Activated CD4-positive, alpha-beta memory T cell treated with anti-CD3 and anti-CD28 coated beads for 36 hours (primary cell): ENCODE results near the gene PKD2. TPM values are rescaled to one million over a fixed set of nuclear protein-coding genes. Genes with fewer than 3 reads are reported as not detected.

Source experiments
- CTCF ChIA-PET: fragments of 350-600 bp; sonication (Branson Sonifier 250); formaldehyde crosslinking; loops from one replicate; lab custom pipeline; 2021; ENCODE audit warnings: antibody characterized with exemption, inconsistent platforms; lab: Charles Lee
- POLR2A ChIA-PET: fragments of 350-600 bp; sonication (Branson Sonifier 250); formaldehyde crosslinking; loops from one replicate; lab custom pipeline; 2021; ENCODE audit warnings: antibody characterized with exemption; lab: Charles Lee
- DNase-seq: peaks from one replicate; pipeline ENCODE4 v3.0.0-alpha.2; 2020
- H3K27ac Mint-ChIP-seq: one replicate; pipeline ENCODE4 v1.8.0; 2021; ENCODE audit warnings: mixed read lengths
- H3K27me3 Mint-ChIP-seq: one replicate; pipeline ENCODE4 v1.8.0; 2021; ENCODE audit warnings: mixed read lengths
- H3K36me3 Mint-ChIP-seq: one replicate; pipeline ENCODE4 v1.8.0; 2021; ENCODE audit warnings: mixed read lengths
- H3K4me1 Mint-ChIP-seq: one replicate; pipeline ENCODE4 v1.8.0; 2021; ENCODE audit warnings: low read depth, mixed read lengths
- H3K4me3 Mint-ChIP-seq: one replicate; pipeline ENCODE4 v1.8.0; 2021; ENCODE audit warnings: mild to moderate bottlenecking, mixed read lengths
- H3K9me3 Mint-ChIP-seq: one replicate; pipeline ENCODE4 v1.8.0; 2021; ENCODE audit warnings: mixed read lengths
- intact Hi-C: fragments of 100-400 bp; cut with micrococcal nuclease; formaldehyde crosslinking; loops from one replicate; pipeline ENCODE4 v1.15.1; 2023
- total RNA-seq, 2 experiments: library from RNA; stranded (reverse); gene quantifications; one replicate each; pipeline ENCODE4 v1.2.3, GENCODE V29; 2021

The PKD2 gene
- total RNA-seq, 2 experiments from 2014 or later: 4.0 to 4.2 TPM

- H3K27ac Mint-ChIP-seq: no peak within 1 kb of the TSS
- no peaks in the 10 kb centered on the region for H3K36me3 Mint-ChIP-seq
- no peaks in the 10 kb centered on the region for H3K9me3 Mint-ChIP-seq
- peak; percentile 17 for DNase-seq
- no peak within 1 kb of the TSS for H3K4me3 Mint-ChIP-seq
- intact Hi-C loops: loop anchor here (10.0 kb wide), 1 partner anchor 291 kb away; no protein-coding TSS in a partner anchor
- H3K4me1 Mint-ChIP-seq: peaks cover 4% of the 10 kb centered on the region
- peaks cover 36% of the 10 kb centered on the region for H3K27me3 Mint-ChIP-seq
- ChIA-PET POLR2A (no interaction called here), CTCF (interaction anchor here (0.6 to 4.4 kb wide), 5 partner anchors 10 to 296 kb away, joined by 3 to 32 read pairs (median 17); no protein-coding TSS in a partner anchor)
These were observed 32.0 kb upstream of the PKD2 start, which contains the start of gene SPP1 for GRCh38 chr4:87975466-87975865. TSS of gene SPP1 (plus strand) at chr4:87975714. CDS start at chr4:87976896, 1,182 bp downstream.

GRCh38 chr4:87977521-87978278 lies 29.7 kb upstream of the PKD2 start:
- Mint-ChIP-seq H3K9me3 (no peaks in the 10 kb centered on the region), H3K27ac (no peak overlapping the region), H3K27me3 (peaks cover 38% of the 10 kb centered on the region), H3K36me3 (no peaks in the 10 kb centered on the region), H3K4me3 (no peak overlapping the region), H3K4me1 (peaks cover 4% of the 10 kb centered on the region)
- POLR2A ChIA-PET: no interaction called here
- no peak for DNase-seq
- intact Hi-C loops: loop anchor here (10.0 kb wide), 1 partner anchor 293 kb away; no protein-coding TSS in a partner anchor
- CTCF ChIA-PET: interaction anchor here (0.6 to 3.5 kb wide), 2 partner anchors 129 to 329 kb away, joined by 4 to 17 read pairs; no protein-coding TSS in a partner anchor

- H3K27ac Mint-ChIP-seq: no peak overlapping the region
- intact Hi-C loops: loop anchor here (10.0 kb wide), 1 partner anchor 294 kb away; no protein-coding TSS in a partner anchor
These were observed 28.8 kb upstream of the PKD2 start for GRCh38 chr4:87978681-87979080.

GRCh38 chr4:87979810-87980209 lies 27.6 kb upstream of the PKD2 start:
- intact Hi-C loops: loop anchor here (10.0 kb wide), 1 partner anchor 295 kb away; no protein-coding TSS in a partner anchor
- DNase-seq: no peak
- Mint-ChIP-seq H3K27ac (no peak overlapping the region), H3K27me3 (peaks cover 35% of the 10 kb centered on the region), H3K36me3 (no peaks in the 10 kb centered on the region), H3K4me1 (peaks cover 4% of the 10 kb centered on the region), H3K4me3 (no peak overlapping the region), H3K9me3 (no peaks in the 10 kb centered on the region)
- ChIA-PET POLR2A (no interaction called here), CTCF (interaction anchor here (0.8 kb wide), 1 partner anchor 127 kb away, joined by 3 read pairs; no protein-coding TSS in a partner anchor)

More at GRCh38 chr4:87978681-87979080, 28.8 kb upstream of the PKD2 start:
- Mint-ChIP-seq H3K4me1 (peaks cover 4% of the 10 kb centered on the region), H3K36me3 (no peaks in the 10 kb centered on the region), H3K27me3 (peaks cover 31% of the 10 kb centered on the region), H3K9me3 (no peaks in the 10 kb centered on the region), H3K4me3 (no peak overlapping the region)
- ChIA-PET POLR2A (no interaction called here), CTCF (no interaction called here)
- no peak for DNase-seq

GRCh38 chr4:87981486-87981885 lies 25.9 kb upstream of the PKD2 start:
- no peaks in the 10 kb centered on the region for H3K4me1 Mint-ChIP-seq
- H3K36me3 Mint-ChIP-seq: no peaks in the 10 kb centered on the region
- H3K4me3 Mint-ChIP-seq: no peak overlapping the region
- ChIA-PET POLR2A (no interaction called here), CTCF (no interaction called here)
- peaks cover 34% of the 10 kb centered on the region for H3K27me3 Mint-ChIP-seq
- no peaks in the 10 kb centered on the region for H3K9me3 Mint-ChIP-seq
- intact Hi-C loops: no loop called here
- no peak overlapping the region for H3K27ac Mint-ChIP-seq
- DNase-seq: no peak

- H3K27me3 Mint-ChIP-seq: peaks cover 37% of the 10 kb centered on the region
- no peak for DNase-seq
- no peaks in the 10 kb centered on the region for H3K36me3 Mint-ChIP-seq
- H3K27ac Mint-ChIP-seq: no peak overlapping the region
- POLR2A ChIA-PET: no interaction called here
- no peak overlapping the region for H3K4me3 Mint-ChIP-seq
- intact Hi-C loops: no loop called here
- CTCF ChIA-PET: no interaction called here
- no peaks in the 10 kb centered on the region for H3K9me3 Mint-ChIP-seq
- H3K4me1 Mint-ChIP-seq: no peaks in the 10 kb centered on the region
These were observed 25.4 kb upstream of the PKD2 start for GRCh38 chr4:87982036-87982435.

GRCh38 chr4:87982446-87983010 lies 24.9 kb upstream of the PKD2 start:
- Mint-ChIP-seq H3K27me3 (peaks cover 38% of the 10 kb centered on the region), H3K9me3 (no peaks in the 10 kb centered on the region), H3K4me1 (no peaks in the 10 kb centered on the region), H3K4me3 (no peak overlapping the region), H3K36me3 (no peaks in the 10 kb centered on the region), H3K27ac (no peak overlapping the region)
- DNase-seq: no peak
- intact Hi-C loops: no loop called here
- CTCF ChIA-PET: interaction anchor here (1.5 to 1.7 kb wide), 2 partner anchors 9 to 17 kb away, joined by 3 to 4 read pairs; no protein-coding TSS in a partner anchor
- POLR2A ChIA-PET: no interaction called here

DNA sequence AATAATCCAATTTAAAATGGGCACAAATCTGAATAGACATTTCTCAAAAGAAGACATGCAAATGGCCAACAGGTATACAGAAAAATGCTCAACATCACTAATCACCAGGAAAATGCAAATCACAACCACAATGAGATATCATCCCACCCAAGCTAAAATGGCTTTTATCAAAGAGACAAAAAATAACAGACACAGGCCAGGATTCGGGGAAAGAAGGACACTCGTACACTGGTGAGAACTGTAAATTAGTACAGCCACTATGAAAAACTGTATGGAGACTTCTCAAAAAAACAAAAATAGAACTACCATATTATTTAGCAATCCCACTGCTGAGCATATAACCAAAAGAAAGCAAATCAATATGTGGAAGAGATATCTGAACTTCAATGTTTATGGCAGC lies 23.4 kb upstream of the PKD2 start:
- H3K27ac Mint-ChIP-seq: no peak overlapping the region
- H3K4me1 Mint-ChIP-seq: no peaks in the 10 kb centered on the region
- H3K36me3 Mint-ChIP-seq: no peaks in the 10 kb centered on the region
- CTCF ChIA-PET: interaction anchor here (0.7 to 1.7 kb wide), 3 partner anchors 10 to 23 kb away, joined by 3 to 4 read pairs (median 3); no protein-coding TSS in a partner anchor
- peaks cover 31% of the 10 kb centered on the region for H3K27me3 Mint-ChIP-seq
- no peak overlapping the region for H3K4me3 Mint-ChIP-seq
- intact Hi-C loops: no loop called here
- DNase-seq: no peak
- POLR2A ChIA-PET: no interaction called here
- H3K9me3 Mint-ChIP-seq: no peaks in the 10 kb centered on the region

DNA sequence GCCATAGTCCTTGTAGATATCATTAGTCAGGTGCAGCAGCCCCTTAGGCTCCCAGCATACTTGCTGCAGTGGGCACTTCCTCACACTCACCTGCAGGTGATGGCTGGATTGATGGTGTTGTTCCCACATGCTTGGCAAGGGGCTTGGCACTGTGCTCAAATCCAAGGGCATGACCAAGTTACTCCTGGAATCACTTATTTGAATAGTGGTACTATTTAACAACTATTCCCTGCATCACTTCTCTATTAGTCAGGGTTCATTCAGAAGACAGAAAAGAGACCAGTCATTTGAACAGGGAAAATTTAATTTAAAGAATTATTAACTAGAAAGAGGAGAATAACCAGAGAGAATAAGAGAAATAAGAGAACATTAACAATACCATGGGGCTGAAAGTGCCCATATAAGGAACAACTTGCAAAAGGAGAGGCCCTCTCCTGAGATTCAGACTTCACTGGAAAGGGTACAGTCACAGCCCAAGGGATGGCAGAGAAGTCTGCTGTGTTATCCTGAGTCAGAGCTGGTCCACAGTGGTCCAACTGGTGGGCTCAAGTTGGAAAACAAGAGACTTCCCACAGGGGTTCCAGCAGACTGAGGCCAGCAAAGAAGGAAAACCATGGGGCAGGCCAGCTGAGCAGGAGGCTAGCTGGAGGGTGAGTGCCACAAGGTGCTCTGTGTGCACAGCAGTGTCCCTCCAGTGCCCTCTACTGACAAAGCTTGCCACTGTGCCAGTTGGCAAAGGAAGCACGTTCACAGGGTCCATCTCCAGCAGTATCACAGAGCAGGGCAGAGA lies 22.1 kb upstream of the PKD2 start:
- ChIA-PET POLR2A (no interaction called here), CTCF (interaction anchor here (0.6 to 1.8 kb wide), 10 partner anchors 11 to 306 kb away, joined by 3 to 30 read pairs (median 4); partner anchors contain the start of gene SPP1)
- Mint-ChIP-seq H3K4me3 (no peak overlapping the region), H3K36me3 (no peaks in the 10 kb centered on the region), H3K27ac (no peak overlapping the region), H3K27me3 (peaks cover 27% of the 10 kb centered on the region), H3K4me1 (no peaks in the 10 kb centered on the region), H3K9me3 (no peaks in the 10 kb centered on the region)
- intact Hi-C loops: no loop called here
- DNase-seq: peak; percentile 58

DNA sequence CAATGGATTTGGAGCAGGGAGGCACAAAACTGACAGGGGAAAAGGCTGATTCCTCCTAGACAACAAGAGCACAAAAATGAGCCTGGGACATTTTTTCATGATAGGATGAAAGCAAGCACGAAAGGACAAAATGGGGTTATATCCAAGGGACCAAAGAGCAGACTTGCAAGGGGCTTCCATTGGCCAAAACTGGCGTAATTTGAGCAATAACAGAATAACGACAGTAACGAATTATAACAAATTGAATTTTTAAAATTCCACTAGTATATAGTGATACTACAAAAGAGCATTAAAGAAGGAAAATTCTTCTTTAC lies 21.6 kb upstream of the PKD2 start:
- Mint-ChIP-seq H3K36me3 (no peaks in the 10 kb centered on the region), H3K4me3 (no peak overlapping the region), H3K4me1 (no peaks in the 10 kb centered on the region), H3K27ac (no peak overlapping the region), H3K27me3 (peaks cover 27% of the 10 kb centered on the region), H3K9me3 (no peaks in the 10 kb centered on the region)
- no peak for DNase-seq
- CTCF ChIA-PET: interaction anchor here (0.8 to 1.8 kb wide), 9 partner anchors 11 to 306 kb away, joined by 3 to 30 read pairs (median 5); partner anchors contain the start of gene SPP1
- POLR2A ChIA-PET: no interaction called here
- intact Hi-C loops: no loop called here

GRCh38 chr4:87986508-87986907 lies 20.9 kb upstream of the PKD2 start:
- Mint-ChIP-seq H3K36me3 (no peaks in the 10 kb centered on the region), H3K27me3 (peaks cover 25% of the 10 kb centered on the region), H3K27ac (no peak overlapping the region), H3K9me3 (no peaks in the 10 kb centered on the region), H3K4me1 (no peaks in the 10 kb centered on the region), H3K4me3 (no peak overlapping the region)
- POLR2A ChIA-PET: no interaction called here
- DNase-seq: no peak
- CTCF ChIA-PET: interaction anchor here (1.1 to 1.8 kb wide), 4 partner anchors 12 to 225 kb away, joined by 3 to 30 read pairs (median 6); partner anchors contain the start of gene SPP1
- intact Hi-C loops: no loop called here
